Measurements from ENCODE around the gene IQSEC1.

Gene IQSEC1

DNA sequence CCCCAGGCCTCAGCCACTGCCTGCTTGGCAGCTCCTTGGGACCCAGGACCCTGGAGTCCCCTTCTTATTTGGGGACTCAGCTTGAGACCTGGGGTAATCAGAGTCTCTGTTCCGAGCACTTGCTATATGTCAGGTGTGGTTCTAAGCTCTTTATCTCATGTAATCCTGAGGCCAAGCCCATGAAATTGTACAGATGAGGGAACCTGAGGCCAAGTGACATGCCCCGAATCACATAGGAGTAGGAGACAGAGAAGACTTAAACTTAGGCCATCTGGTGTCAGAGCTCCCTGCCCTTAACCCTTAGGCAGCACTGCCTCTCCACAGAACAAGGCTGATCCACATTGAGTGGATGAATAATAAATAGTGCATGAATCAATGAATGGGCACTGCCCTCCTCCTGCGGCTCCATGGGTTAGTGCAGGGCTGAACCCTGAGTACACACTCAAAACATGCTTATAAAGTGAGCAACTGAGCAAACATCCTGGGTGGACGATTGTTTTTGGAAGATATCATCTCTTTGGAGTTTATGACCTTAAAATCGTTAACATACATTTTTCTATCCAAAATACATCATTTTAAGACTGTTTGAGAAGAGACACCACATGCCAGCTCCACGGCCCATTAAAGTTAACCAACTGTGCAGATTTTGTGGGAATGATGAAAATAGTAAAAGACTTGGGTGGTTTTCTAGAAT lies 33.2 kb upstream of the IQSEC1 start:
- no peak for DNase-seq

DNA sequence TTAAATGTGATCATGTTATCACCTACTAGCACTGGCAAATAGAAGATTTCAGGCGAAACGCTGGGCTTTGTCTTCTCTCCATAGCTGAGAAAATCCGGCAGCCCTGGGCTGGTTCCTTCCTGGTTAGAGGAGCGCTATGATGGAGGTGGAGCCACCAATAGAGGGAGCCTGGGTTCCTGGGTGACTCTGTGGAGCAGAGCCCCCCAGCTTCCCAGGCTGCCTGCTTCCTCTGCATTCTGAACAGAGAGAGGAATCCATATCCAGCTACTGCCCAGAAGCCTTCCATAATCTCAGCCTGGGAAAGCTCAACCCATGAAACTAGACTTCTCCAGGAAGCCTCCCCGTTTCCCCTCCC lies 32.6 kb upstream of the IQSEC1 start:
- no peak for DNase-seq

DNA sequence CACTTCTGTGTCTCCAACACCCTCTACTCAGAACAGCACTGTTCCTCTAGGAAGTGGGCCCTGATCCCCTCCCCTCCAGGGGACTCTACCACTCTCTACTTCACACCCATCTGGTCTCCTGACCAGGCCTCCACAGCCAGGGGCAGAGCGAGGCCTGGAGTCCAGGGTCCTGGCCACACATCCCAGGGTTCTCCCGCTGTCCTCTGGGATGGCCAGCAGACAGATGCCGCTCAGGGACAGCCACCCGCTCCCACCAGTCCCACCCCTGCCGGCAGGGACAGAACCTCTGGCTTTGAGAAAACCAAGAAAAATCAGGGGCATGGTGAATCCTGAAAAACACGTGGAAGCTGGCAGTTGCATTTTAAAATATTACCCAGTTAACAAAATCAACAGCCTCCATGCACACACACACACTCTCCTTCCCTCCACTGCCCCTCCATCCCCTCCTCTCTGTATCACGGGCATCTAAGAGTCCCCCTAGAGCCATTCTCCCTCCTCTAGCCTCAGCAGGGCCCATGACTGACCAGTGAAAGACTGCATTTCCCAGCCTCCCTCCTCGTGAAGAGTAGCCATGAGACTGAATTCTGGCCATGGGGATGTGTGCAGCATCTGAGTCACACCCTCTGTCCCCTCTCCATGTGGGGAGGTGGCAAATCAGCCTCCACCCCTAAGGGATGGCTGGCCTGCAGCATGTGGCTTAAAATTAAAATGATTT lies 32.1 kb upstream of the IQSEC1 start:
- DNase-seq: no peak

DNA sequence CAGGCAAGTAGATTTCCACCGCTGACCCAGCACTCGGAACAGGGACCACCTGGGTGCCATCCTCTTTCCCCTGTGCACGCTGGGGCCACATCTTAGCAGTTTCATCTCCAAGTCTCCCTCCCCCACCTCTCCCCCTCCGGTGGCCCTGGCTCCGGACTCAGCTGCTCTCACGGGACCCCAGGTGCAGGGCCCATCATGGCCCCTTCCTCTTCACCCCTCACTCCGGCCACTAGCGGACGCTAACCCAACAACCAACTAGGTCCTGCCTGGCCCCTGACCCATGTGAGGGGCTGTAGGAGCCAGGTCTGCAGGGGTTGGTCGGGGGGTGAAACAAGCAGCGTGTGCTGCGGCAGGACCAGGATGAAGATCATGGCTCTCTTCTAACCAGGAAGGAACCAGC lies 31.3 kb upstream of the IQSEC1 start:
- DNase-seq: no peak

DNA sequence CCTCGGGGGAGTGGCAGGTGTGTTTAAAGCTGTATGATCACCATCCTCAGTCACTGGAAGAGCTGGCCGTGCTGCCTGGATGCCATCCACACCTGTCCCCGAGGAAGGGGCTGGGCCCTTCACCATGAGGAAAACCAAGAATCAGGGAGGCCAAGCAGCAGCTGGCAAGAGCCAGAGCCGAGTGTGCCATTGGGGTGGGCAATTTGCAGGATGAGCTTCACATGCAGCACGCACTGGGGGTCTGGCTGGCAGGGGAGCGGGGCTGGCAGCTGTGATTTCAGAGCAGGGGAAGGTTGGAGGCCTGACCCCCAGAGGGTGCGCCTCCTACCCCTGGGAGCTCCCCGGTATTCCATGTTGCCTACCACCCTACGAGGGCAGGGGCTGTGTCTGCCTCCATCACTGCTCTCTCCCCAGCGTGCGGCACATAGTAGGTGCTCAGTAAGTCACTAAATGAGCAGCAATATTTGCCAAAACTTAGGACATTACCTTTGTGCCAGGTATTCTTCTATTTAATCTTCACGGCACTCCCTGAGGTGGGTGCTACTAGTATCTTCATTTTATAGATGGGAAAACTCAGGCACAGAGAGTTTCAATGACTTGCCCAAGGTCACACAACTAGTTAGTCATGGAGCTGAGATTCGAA lies 30.3 kb upstream of the IQSEC1 start:
- no peak for DNase-seq

DNA sequence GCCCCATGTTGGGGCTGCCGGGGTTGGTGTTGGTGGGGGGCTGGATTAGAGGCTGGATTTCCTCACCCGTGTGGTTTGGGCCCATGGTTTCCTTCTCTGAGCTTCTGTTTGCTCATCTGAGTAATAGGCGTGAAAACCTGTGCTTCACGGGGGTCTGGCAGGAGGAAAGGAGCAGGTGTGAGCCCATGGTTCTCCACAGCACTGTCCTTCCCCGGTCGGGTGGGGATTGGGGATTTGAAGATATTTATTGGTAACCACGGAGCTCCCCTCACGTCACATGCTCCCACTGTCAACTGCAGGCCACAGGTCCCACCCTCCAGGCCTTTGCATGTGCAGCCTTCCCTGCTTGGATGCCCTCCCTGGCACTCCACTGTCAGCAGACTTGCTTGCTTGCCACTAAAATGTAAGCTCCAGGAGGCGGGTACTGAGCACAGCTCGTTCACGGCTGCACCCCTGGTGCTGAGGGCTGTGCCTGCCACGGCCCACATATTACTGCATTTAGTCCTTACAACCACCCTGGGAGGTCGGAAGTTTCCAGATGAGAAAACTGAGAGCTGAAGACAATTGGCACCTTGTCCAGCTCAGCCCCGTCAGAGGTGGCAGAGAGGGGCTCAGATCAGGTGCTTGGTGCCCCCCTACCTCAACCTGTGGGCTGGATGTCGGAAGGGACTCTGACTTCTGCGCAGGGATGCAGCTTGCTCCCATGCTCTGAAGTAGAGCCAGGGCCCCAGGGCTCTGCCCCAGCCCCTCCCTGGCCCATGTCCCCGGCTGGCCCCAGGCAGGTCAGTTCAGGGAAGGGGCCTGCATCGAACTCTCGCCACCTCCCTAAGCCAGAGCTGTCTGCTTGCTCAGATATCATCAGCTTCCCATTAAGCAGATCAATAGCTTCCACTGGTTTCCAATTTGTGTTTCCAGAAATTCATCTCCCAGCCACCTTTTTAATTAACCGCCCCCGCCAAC lies 29.4 kb upstream of the IQSEC1 start:
- no peak for DNase-seq

DNA sequence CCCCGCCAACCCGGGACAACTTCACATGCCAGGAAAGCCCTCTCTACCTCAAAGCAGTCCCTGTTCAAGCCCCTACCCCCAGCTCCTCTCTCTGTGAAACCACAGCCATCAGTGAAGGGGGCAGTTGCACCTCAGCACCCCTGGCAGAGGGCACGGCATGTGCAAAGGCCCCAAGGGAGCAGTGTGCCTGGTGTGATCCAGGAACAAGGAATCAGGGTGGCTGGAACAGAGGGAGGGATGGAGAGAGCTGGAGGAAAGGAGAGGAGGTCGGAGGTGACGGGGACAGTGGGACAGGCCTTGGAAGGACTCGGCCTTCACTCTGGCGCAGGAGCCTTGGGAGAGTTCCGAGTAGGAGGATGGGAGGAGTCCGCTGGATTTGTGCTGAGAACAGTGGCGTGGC lies 26.5 kb upstream of the IQSEC1 start:
- DNase-seq: no peak

DNA sequence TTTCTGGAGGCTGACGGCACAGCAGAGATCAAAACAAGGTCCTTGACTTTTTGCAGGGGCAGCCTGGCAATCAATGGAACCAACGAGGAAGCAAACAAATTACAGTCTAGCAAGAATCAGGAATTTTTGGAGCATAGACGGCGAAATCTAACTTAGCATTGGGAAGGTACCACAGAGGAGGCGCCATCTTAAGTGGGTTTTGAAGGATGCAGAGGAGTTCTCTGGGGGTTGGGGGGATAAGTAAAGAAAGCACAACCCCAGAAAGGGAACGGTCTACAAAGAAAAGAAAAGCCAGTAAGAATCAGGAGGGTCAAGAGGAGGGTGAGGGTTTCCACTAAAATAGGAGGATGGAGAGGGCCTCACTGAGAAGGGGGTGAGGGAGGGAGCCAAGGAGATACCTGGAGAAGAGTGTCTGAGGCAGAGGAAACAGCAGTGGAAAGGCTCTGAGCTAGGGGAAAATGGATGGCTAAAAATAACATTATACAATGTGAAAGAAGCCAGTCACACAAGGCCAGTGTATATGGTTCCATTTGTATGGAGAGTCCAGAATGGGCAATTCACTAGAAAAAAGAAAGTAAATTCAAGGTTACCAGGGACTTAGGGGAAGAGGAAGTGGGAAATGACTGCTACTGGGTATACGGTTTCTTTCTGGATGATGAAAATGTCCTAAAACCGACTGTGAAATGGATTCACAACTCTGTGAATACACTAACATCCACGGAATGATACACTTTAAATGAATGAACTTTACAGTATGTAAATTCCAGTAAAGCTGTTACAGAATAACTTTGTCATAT lies 25.2 kb upstream of the IQSEC1 start:
- no peak for DNase-seq

DNA sequence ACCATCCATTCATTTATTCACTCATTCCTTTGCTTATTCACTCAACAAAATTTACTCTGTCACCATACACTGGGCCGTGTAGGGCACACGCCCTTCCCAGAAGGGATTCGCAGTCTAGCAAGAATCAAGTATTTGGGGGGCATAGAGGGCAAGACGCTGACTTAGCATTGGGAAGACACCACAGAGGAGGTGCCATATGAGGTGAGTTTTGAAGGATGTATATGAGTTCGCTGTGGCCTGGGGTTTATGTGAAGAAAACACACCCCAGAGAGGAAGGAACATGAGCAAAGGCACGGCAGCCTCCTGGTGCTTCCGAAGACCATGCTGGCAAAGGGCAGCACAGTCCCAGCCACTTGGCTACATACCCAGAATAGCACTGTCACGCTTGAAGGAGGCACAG lies 23.1 kb upstream of the IQSEC1 start:
- DNase-seq: no peak

DNA sequence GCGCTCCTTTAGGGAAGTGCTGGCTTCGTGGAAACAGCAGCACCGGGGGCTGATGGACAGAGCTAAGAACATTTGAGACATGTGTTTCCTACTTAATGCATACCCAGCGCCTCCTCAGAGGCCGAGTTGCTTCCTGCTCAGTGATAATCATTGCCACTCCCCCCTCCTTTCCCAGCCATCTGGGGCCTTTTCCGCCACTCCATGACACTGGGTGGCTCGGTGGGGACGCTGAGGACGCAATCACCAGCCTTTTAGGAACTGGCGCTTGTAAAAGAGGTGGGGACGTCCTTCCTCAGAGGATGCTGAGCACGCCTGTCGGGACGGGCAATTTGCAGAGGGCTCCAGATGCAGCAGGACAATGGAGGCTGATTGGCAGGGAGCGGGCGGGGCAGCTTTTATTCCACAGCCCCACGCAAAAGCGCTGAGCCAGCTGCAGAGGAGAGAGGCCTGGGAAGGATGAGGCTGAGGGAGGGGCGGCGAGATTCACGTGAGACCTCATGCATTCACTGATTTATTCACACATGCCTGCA lies 22.2 kb upstream of the IQSEC1 start:
- DNase-seq: no peak

DNA sequence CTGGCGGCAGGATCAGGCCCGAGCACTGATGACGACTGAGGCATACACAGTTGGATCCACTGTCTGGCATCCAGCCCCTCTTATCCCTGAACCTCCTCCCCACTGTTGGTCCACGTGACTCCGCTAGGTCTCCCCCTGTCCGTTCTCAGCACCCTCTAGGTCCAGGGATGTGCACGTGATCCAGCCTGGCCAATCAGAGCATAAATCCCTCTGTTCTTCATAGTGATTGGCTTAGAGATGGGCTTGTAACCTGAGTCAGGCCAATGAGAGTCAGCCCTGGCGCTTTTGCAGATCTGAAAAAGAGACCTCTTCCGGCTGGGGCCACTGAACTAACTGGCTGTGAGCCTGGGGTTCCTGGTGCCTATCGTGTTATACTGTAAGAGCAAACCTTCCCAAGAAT lies 20.5 kb upstream of the IQSEC1 start:
- no peak for DNase-seq

DNA sequence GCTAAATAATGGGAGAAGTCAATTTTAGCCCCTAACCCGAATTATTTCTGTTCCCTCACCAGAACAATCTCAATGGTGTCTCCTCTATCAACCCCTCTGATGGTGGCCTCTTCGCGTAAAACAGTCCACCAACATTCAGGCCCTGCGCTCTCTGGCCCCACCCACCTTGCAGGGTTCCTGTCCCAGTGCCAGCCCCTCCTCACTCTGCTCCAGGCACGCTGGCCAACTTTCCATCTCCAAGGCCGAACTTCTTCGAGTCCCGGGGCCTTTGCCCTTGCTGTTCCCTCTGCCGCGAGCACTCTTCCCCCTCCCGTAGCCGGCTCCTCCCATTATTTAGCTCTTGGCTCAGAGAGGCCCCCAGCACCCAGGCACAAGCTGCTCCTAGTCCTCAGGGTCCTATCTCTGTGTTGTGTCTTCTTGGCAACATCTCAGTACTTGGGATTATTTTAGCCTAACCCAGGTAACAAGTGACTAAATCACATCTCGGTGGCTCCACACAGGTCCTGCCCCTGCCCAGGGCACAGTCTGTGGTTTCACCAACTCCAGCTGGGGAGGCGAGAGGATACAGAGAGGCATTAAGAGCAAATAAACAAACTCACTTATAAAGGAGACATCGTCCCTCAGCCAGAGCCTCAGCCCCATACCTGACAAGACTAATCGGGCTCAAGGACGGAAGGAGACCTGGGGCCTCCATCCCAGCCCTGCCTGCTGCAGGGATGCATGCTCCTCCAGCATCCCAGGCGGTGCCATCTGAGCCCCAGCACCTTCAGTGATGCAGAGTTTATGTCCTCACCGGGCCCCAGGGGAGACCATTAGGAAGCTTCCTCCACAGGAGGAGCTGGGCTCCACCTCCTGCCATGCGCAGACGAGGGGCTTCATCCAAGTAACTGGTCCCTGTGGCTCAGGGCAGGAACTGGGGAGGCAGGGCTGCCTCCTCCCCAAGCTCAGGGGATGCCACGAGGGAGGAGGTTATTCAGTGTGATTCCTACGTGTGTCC lies 19.7 kb upstream of the IQSEC1 start:
- no peak for DNase-seq

DNA sequence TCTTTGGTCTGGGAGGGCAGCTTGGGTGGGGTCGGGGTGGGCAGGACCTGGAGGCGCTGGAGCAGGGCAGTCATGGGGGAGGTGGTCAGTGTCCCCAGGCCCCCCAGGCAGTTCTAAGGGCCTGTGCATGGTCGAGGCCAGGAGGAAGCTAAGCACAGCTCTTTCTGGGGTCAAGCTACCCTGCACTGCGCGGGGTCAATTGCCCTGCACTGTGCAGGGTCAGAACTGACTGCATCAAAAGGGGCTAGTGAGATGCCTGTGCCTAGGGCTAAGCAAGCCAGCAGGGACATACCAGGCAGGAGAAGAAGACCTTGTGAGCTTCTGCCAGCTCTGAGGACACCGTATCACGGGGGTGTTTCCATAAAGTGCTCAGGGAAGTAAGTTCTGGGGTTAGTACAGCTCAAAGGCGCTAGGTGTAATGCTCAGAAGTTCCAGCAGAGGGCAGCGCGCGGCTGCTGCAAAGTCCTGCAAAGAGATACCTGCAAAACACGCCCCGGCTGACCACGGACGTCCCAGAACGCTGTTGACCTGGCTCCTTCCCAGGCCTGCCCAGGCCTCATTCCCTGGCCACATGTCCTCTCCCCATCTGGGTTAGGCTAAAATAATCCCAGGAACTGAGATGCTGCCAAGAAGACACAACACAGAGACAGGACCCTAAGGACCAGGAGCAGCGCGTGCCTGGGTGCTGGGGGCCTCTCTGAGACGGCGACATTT lies 18.8 kb upstream of the IQSEC1 start:
- DNase-seq: peak; percentile 81

DNA sequence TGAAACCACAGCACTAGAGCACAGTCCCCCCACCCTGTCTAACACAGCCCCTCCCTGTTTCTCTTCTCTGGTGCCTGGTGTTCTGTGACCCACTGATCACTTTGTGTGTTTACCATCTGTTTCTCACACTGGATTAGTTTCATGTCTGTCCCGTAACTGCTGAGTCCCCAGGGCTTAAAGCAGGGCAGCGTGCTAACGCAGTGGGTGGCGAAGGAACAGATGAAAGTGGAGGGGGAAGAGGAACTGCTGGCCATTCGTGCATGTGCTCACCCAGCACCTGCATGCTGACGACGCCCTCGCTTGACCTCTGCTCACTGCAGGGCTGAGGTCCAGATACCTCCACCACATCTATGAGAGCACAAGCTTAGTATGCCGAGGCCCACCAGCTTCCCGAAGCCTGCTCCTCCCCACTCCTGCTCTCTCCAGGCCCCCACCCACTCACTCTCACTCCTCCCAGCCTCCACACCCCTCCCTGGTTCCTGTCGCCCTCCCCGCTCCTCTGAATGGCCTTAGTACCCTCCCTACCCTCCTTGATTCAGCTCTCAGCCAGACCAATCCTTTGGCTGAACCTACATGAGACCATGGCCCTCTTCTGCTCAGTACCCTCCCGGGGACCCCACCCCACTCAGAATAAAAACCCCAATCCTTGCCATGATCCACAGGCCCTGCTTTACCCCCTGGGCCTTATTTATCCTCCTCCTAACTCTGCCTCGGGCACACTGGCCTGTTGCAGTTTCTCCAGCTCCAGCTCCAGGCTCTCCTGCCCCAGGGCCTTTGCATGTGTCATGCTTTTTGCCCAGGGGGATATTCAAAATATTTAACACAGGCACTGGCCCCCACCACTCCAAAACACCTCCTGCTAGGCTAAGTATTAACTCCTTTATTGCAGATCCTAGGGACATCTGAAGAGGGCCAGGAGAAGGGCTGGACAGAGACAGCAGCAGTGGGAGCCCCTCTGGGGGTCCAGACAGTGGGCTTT lies 15.1 kb upstream of the IQSEC1 start:
- no peak for DNase-seq

DNA sequence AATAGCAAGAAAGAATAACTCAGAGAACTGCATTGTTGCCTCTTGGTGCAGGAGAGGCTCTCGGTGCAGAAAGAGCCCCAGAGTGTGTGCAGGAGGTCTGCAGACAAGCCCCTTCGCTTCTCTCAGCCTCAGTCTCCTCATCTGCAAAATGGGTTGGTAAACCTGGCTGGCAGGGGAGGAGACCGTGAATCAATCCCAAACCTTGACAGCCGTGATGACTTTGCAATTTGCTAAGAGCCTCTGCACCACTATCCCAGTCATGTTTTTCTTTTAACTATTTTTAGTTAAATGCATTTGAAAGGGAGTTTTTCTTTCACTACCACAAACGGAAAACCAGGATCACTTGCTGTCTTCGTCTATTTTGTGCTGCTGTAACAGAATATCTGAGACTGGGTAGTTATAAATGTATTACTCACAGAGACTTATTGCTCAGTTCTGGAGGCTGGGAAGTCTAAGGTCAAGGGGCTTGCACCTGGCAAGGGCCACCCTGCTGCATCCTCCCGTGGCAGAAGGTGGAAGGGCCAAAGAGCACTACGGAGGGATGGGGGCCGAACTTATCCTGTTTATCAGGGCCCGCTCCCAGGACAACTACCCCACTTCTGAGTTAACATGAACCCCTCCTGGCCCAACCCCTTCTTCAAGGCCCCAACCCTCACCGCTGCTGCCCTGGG lies 14.2 kb upstream of the IQSEC1 start:
- DNase-seq: no peak

DNA sequence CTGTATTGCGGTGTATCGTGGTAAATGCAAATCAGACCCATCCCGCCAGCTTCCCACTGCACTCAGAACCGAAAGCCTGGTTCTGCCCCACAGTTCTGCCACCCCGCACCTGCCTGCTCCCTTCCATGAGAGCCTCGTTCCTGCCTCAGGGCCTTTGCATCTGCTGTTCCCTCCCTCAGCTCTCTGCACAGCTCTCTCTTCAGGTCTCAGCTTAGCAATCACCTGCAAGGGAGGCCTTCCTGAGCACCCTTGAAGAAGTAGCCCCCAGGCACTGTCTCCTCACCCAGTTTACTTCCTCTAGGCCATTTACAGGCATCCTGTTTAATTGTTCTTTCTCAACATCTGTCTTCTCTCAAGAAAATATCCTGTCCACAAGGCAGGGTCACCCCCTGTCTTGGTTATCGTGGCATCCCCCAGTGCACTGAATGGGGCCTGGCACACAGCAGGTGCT lies 13.3 kb upstream of the IQSEC1 start:
- DNase-seq: no peak

DNA sequence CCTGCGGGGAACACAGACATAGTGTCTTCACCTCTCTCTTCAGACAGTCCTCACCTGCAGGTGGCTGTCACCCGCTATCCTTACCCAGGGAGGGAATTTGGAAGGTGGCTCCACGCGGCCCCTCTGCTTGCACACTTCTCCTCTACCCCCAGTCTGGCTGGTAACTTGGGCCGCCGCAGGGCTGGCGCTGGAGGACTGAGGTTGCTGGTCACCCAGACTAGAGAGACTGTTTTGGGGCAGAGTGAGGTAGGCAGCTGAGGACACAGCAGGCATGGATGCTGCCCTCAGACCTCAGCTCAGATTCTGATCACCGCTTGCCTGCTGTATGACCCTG lies 12.6 kb upstream of the IQSEC1 start:
- no peak for DNase-seq

All from stimulated activated CD4-positive, alpha-beta T cell treated with anti-CD3 and anti-CD28 coated beads, Interleukin-4, amount 100 ng/mL, for 24 hours (primary cell).